HepG2 (cell line): ENCODE results near the gene B4GALT2. TPM values are rescaled to one million over a fixed set of nuclear protein-coding genes. Genes with fewer than 3 reads are reported as not detected.

Experiments
- ADNP ChIP-seq: sonication (generic); formaldehyde crosslinking; IDR thresholded peaks from 2 replicates; pipeline ENCODE4 v1.4.0; 2020; ENCODE audit warnings: missing genetic modification reagents
- ASH2L ChIP-seq: fragments of 300-600, 200-600 bp; sonication (generic); IDR thresholded peaks from 2 replicates; pipeline ENCODE4 v1.7.0; 2017; ENCODE audit warnings: low read depth, mild to moderate bottlenecking, moderate library complexity, mixed read lengths, low read length; ENCODE audit not compliant: insufficient read length
- GTF3A ChIP-seq: sonication (generic); formaldehyde crosslinking; conservative IDR thresholded peaks from 2 replicates; pipeline ENCODE4 v1.4.0; 2020; ENCODE audit warnings: mild to moderate bottlenecking, missing genetic modification reagents
- HNRNPUL1 ChIP-seq: fragments of 200-400 bp; formaldehyde crosslinking; IDR thresholded peaks from 2 replicates; pipeline ENCODE4 v1.6.1; 2017; ENCODE audit warnings: low read depth, mild to moderate bottlenecking, low read length, moderate library complexity
- KLF16 ChIP-seq, 2 experiments: sonication (generic) in 1 of 2; formaldehyde crosslinking in 1 of 2; IDR thresholded peaks; 2 replicates each; pipeline versions ENCODE4 v1.6.1 to v1.8.0; 2016 to 2023; ENCODE audit warnings: missing genetic modification reagents in 2 of 2, missing compliant biosample characterization in 1 of 2
- MIER3 ChIP-seq: IDR thresholded peaks from 2 replicates; pipeline ENCODE4 v1.6.1; 2016; ENCODE audit warnings: missing compliant biosample characterization, borderline replicate concordance
- MYNN ChIP-seq: sonication (generic); formaldehyde crosslinking; IDR thresholded peaks from 2 replicates; pipeline ENCODE4 v1.4.0; 2020; ENCODE audit warnings: mild to moderate bottlenecking, low read depth, missing genetic modification reagents
- NFIC ChIP-seq: IDR thresholded peaks from 2 replicates; pipeline ENCODE4 v1.6.1; 2012; ENCODE audit warnings: mild to moderate bottlenecking, low read length, inconsistent platforms
- RBFOX2 ChIP-seq: fragments of 200-400 bp; formaldehyde crosslinking; IDR thresholded peaks from 2 replicates; pipeline ENCODE4 v1.6.1; 2017; ENCODE audit warnings: low read depth, mild to moderate bottlenecking, low read length
- RFX3 ChIP-seq: IDR thresholded peaks from 2 replicates; pipeline ENCODE4 v1.6.1; 2016; ENCODE audit warnings: missing biosample characterization, missing genetic modification reagents
- TCF7L2 ChIP-seq: IDR thresholded peaks from 2 replicates; pipeline ENCODE4 v1.6.1; 2011; ENCODE audit warnings: mild to moderate bottlenecking, low read depth, low read length, moderate library complexity
- YY1 ChIP-seq: IDR thresholded peaks from 2 replicates; pipeline ENCODE4 v1.6.1; 2011; ENCODE audit warnings: low read length, low read depth, moderate library complexity, mild to moderate bottlenecking; ENCODE audit not compliant: insufficient read depth, insufficient replicate concordance
- ZNF563 ChIP-seq: sonication (generic); formaldehyde crosslinking; IDR thresholded peaks from 2 replicates; pipeline ENCODE4 v1.8.0; 2022; ENCODE audit warnings: mild to moderate bottlenecking, moderate library complexity, missing genetic modification reagents
- ZNF629 ChIP-seq: sonication (generic); formaldehyde crosslinking; conservative IDR thresholded peaks from 2 replicates; pipeline ENCODE4 v1.5.0; 2020; ENCODE audit warnings: missing genetic modification reagents
- polyA plus RNA-seq, 8 experiments: library from polyadenylated mRNA; depleted of rRNA in 3 of 8; stranded (reverse) in 7 of 8; unstranded in 1 of 8; fragments of >200 nt; fragmentation: Illumina TruSeq in 4 of 8; extraction: Trizol in 4 of 8; gene quantifications; 2 replicates each; pipeline versions ENCODE4 v1.2.1 to v1.2.3, GENCODE V29; 2011 to 2016; ENCODE audit warnings: low read depth in 4 of 8, missing spikeins in 1 of 8, mixed read lengths in 1 of 8; ENCODE audit not compliant: insufficient read depth in 1 of 8
- total RNA-seq, 5 experiments: library from RNA; depleted of rRNA; stranded (reverse); fragments of >200 nt; fragmentation: Illumina TruSeq; extraction: Trizol; gene quantifications; 2 replicates each; pipeline ENCODE4 v1.2.3, GENCODE V29; 2016; ENCODE audit warnings: low read depth in 1 of 5
- TF ChIP-seq, protein P1 (sequence below): sonication (generic); formaldehyde crosslinking; IDR thresholded peaks from 2 replicates; pipeline ENCODE4 v1.5.0; 2020; ENCODE audit warnings: mild to moderate bottlenecking, missing genetic modification reagents
- TF ChIP-seq, protein P2 (sequence below): sonication (generic); formaldehyde crosslinking; IDR thresholded peaks from 2 replicates; pipeline ENCODE4 v1.4.0; 2020; ENCODE audit warnings: low read depth, mild to moderate bottlenecking, missing genetic modification reagents
- TF ChIP-seq, protein P3 (sequence below): sonication (generic); formaldehyde crosslinking; IDR thresholded peaks from 2 replicates; pipeline ENCODE4 v1.8.0; 2022; ENCODE audit warnings: missing genetic modification reagents, mild to moderate bottlenecking, borderline replicate concordance
- TF ChIP-seq, protein P4 (sequence below): sonication (generic); formaldehyde crosslinking; IDR thresholded peaks from 2 replicates; pipeline ENCODE4 v1.5.1; 2020; ENCODE audit warnings: missing genetic modification reagents, mild to moderate bottlenecking, borderline replicate concordance
- TF ChIP-seq, protein P5 (sequence below): sonication (generic); formaldehyde crosslinking; IDR thresholded peaks from 2 replicates; pipeline ENCODE4 v1.4.0; 2020; ENCODE audit warnings: missing genetic modification reagents
- TF ChIP-seq, protein P6 (sequence below): sonication (generic); formaldehyde crosslinking; IDR thresholded peaks from 2 replicates; pipeline ENCODE4 v1.4.0; 2020; ENCODE audit warnings: missing genetic modification reagents

Gene B4GALT2
- total and polyA plus RNA-seq, 2 of the 13 experiments (the other 11 are each of a cell fraction or from before 2014, with no cell fraction given): 41.9 to 78.0 TPM

DNA sequence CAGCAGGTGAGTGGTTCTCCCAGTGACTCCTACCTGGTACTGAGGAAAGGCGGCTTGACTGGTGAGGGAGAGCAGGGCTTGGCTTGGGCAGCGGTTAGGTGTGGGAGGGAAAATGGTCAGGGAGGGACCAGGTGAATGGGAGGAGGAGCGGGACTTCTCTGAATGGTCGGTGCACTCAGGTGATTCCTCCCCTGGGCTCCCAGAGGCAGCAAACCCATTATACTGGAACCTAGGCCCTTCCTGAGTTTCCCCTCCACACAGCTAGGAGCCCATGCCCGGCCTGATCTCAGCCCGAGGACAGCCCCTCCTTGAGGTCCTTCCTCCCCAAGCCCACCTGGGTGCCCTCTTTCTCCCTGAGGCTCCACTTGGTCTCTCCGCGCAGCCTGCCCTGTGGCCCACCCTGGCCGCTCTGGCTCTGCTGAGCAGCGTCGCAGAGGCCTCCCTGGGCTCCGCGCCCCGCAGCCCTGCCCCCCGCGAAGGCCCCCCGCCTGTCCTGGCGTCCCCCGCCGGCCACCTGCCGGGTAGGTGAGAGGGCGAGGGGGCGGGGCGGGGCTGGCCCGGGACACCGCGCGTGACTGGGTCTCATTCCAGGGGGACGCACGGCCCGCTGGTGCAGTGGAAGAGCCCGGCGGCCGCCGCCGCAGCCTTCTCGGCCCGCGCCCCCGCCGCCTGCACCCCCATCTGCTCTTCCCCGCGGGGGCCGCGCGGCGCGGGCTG, 43.1 kb upstream of the B4GALT2 start (continued):
- TF ChIP-seq ADNP (CRISPR knock-in tag) (no peak), ZNF629 (peak; percentile 36), HNRNPUL1 (no peak), ASH2L (no peak), TCF7L2 (no peak), MIER3 (no peak), RFX3 (no peak), MYNN (CRISPR knock-in tag) (no peak), KLF16 (CRISPR knock-in tag; IDR thresholded peaks at IDR 0.05) (no peak), YY1 (no peak), RBFOX2 (0 out of 2 replicates have a peak, but pooled peaks have one; percentile 7), NFIC (no peak), ZNF563 (CRISPR knock-in tag) (no peak), GTF3A (no peak)
- TF ChIP-seq, protein P1, sequence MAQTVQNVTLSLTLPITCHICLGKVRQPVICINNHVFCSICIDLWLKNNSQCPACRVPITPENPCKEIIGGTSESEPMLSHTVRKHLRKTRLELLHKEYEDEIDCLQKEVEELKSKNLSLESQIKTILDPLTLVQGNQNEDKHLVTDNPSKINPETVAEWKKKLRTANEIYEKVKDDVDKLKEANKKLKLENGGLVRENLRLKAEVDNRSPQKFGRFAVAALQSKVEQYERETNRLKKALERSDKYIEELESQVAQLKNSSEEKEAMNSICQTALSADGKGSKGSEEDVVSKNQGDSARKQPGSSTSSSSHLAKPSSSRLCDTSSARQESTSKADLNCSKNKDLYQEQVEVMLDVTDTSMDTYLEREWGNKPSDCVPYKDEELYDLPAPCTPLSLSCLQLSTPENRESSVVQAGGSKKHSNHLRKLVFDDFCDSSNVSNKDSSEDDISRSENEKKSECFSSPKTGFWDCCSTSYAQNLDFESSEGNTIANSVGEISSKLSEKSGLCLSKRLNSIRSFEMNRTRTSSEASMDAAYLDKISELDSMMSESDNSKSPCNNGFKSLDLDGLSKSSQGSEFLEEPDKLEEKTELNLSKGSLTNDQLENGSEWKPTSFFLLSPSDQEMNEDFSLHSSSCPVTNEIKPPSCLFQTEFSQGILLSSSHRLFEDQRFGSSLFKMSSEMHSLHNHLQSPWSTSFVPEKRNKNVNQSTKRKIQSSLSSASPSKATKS (CRISPR knock-in tag): no peak
- TF ChIP-seq, protein P2, sequence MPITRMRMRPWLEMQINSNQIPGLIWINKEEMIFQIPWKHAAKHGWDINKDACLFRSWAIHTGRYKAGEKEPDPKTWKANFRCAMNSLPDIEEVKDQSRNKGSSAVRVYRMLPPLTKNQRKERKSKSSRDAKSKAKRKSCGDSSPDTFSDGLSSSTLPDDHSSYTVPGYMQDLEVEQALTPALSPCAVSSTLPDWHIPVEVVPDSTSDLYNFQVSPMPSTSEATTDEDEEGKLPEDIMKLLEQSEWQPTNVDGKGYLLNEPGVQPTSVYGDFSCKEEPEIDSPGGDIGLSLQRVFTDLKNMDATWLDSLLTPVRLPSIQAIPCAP (CRISPR knock-in tag): no peak
- TF ChIP-seq, protein P3, sequence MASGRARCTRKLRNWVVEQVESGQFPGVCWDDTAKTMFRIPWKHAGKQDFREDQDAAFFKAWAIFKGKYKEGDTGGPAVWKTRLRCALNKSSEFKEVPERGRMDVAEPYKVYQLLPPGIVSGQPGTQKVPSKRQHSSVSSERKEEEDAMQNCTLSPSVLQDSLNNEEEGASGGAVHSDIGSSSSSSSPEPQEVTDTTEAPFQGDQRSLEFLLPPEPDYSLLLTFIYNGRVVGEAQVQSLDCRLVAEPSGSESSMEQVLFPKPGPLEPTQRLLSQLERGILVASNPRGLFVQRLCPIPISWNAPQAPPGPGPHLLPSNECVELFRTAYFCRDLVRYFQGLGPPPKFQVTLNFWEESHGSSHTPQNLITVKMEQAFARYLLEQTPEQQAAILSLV (CRISPR knock-in tag): no peak
- TF ChIP-seq, protein P4, sequence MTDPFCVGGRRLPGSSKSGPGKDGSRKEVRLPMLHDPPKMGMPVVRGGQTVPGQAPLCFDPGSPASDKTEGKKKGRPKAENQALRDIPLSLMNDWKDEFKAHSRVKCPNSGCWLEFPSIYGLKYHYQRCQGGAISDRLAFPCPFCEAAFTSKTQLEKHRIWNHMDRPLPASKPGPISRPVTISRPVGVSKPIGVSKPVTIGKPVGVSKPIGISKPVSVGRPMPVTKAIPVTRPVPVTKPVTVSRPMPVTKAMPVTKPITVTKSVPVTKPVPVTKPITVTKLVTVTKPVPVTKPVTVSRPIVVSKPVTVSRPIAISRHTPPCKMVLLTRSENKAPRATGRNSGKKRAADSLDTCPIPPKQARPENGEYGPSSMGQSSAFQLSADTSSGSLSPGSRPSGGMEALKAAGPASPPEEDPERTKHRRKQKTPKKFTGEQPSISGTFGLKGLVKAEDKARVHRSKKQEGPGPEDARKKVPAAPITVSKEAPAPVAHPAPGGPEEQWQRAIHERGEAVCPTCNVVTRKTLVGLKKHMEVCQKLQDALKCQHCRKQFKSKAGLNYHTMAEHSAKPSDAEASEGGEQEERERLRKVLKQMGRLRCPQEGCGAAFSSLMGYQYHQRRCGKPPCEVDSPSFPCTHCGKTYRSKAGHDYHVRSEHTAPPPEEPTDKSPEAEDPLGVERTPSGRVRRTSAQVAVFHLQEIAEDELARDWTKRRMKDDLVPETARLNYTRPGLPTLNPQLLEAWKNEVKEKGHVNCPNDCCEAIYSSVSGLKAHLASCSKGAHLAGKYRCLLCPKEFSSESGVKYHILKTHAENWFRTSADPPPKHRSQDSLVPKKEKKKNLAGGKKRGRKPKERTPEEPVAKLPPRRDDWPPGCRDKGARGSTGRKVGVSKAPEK: no peak
- TF ChIP-seq, protein P5, sequence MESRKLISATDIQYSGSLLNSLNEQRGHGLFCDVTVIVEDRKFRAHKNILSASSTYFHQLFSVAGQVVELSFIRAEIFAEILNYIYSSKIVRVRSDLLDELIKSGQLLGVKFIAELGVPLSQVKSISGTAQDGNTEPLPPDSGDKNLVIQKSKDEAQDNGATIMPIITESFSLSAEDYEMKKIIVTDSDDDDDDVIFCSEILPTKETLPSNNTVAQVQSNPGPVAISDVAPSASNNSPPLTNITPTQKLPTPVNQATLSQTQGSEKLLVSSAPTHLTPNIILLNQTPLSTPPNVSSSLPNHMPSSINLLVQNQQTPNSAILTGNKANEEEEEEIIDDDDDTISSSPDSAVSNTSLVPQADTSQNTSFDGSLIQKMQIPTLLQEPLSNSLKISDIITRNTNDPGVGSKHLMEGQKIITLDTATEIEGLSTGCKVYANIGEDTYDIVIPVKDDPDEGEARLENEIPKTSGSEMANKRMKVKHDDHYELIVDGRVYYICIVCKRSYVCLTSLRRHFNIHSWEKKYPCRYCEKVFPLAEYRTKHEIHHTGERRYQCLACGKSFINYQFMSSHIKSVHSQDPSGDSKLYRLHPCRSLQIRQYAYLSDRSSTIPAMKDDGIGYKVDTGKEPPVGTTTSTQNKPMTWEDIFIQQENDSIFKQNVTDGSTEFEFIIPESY: no peak
- TF ChIP-seq, protein P6, sequence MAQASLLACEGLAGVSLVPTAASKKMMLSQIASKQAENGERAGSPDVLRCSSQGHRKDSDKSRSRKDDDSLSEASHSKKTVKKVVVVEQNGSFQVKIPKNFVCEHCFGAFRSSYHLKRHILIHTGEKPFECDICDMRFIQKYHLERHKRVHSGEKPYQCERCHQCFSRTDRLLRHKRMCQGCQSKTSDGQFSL (CRISPR knock-in tag): no peak
